HG03159 (cell line): ENCODE results near the gene TKFC.

Experiments
- ATAC-seq: cut with Tn5 transposase; IDR thresholded peaks from one replicate; pipeline ENCODE4 v1.9.1; 2021; ENCODE audit warnings: mild to moderate bottlenecking, moderate library complexity; ENCODE audit not compliant: unreplicated experiment

TKFC gene

GRCh38 chr11:61343792-61344745, 11.0 kb downstream of the TKFC start:
- ATAC-seq: no peak

- no peak for ATAC-seq
Measured at GRCh38 chr11:61345170-61345610, 12.2 kb downstream of the TKFC start.

- no peak for ATAC-seq
Measured at GRCh38 chr11:61345954-61346843, 13.2 kb downstream of the TKFC start.

- no peak for ATAC-seq
Measured at GRCh38 chr11:61347916-61348461, 15.0 kb downstream of the TKFC start.

GRCh38 chr11:61349189-61349751, 16.2 kb downstream of the TKFC start:
- ATAC-seq: no peak

GRCh38 chr11:61349916-61350315, 16.9 kb downstream of the TKFC start:
- no peak for ATAC-seq

- no peak for ATAC-seq
Measured at GRCh38 chr11:61350336-61350735, 17.3 kb downstream of the TKFC start.

GRCh38 chr11:61350803-61351202, 17.8 kb downstream of the TKFC start:
- ATAC-seq: no peak

GRCh38 chr11:61352038-61352437, 19.0 kb downstream of the TKFC start:
- no peak for ATAC-seq

GRCh38 chr11:61353131-61354067, 20.4 kb downstream of the TKFC start:
- ATAC-seq: no peak

GRCh38 chr11:61354208-61354607, 21.2 kb downstream of the TKFC start:
- no peak for ATAC-seq

GRCh38 chr11:61356706-61357105, 23.7 kb downstream of the TKFC start:
- ATAC-seq: no peak

- ATAC-seq: peak; percentile 46
Measured at GRCh38 chr11:61357233-61357893, 24.3 kb downstream of the TKFC start.

GRCh38 chr11:61357894-61358239, 24.8 kb downstream of the TKFC start:
- no peak for ATAC-seq

GRCh38 chr11:61358566-61358965, 25.5 kb downstream of the TKFC start:
- ATAC-seq: no peak

GRCh38 chr11:61359516-61359915, 26.5 kb downstream of the TKFC start:
- ATAC-seq: no peak

- ATAC-seq: no peak
Measured at GRCh38 chr11:61361237-61361740, 28.3 kb downstream of the TKFC start.

GRCh38 chr11:61361741-61362541, 28.9 kb downstream of the TKFC start, which contains the start of the genes CYB561A3 and TMEM138:
CYB561A3 (minus strand) TSS chr11:61361882; CDS start chr11:61356713, 5,169 bp downstream.
TMEM138 (plus strand) TSS chr11:61362374; CDS start chr11:61364391, 2,017 bp downstream.
- peak; percentile 82 for ATAC-seq
